NK-92 (cell line): ENCODE data around the gene EIF4H.
"Not testable (repeated sequence)": the region's sequence is repeated elsewhere in the genome, so short reads cannot be mapped to it uniquely, and the experiment has no call there.

Experiments
- DNase-seq: peaks from one replicate; lab custom pipeline; 2025; ENCODE audit not compliant: unreplicated experiment; lab: John Stamatoyannopoulos, UW

EIF4H gene

DNA sequence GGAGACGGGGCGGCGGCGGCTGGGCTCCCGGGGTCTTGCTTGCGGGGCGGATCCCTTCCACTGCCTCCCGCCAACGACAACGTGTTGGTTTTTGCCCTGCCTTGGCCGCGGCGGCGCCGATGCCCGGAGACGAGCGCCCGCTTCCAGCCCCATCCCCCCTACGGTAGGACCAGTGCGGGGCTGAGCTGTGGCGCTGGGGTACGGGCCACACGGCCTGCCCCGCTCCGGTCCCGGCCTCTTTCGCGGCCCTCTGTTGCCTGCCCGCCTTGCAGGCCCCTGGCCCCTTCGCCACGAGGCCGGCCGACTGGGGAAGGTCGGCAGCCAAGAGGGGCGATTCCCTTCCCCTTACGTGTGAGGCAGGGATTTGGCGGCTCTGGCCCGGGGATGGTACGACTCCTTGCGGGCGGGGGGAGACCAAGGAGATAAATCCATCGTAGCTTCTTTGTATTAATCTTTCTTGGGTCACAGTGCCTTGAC lies 488 bp downstream of the EIF4H start:
- no peak for DNase-seq

DNA sequence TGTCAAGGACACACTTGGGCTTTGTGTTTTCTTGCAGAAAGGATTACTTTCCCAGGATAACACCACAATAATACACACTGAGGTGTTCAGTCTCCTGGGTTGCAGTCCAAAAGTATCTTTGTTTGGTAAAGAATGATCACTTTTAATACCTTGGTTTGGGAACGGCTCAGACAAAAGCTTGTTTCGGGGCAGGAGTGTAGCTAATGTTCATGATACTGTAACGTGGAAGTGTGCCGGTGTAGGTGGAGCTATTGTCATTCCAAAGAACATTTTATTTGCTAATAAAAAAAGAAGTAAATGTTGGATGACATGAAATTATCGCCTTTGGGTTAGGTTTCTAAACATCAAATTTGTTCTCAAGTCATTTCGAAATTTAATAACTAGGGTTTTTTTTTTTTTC lies 1.2 kb downstream of the EIF4H start:
- DNase-seq = no peak

DNA sequence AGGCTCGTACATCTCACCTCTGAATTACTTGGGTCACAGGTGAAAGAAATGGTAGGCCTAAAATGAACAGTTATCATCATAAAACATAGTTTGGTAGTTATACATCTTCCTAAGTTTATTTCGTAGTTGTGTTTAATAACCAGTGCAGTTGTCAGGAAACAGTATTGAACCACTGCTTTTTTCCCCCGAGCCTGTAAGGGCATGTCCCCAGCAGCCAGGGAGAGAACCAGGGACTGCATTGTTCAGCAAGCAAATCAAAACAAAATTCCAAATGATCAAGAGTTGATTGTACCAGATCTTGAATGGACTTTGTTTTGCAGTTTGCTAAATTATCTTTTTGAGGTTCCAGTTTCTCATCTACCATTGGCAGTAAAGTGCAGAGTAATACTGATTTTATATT lies 2.4 kb downstream of the EIF4H start:
- DNase-seq = no peak

DNA sequence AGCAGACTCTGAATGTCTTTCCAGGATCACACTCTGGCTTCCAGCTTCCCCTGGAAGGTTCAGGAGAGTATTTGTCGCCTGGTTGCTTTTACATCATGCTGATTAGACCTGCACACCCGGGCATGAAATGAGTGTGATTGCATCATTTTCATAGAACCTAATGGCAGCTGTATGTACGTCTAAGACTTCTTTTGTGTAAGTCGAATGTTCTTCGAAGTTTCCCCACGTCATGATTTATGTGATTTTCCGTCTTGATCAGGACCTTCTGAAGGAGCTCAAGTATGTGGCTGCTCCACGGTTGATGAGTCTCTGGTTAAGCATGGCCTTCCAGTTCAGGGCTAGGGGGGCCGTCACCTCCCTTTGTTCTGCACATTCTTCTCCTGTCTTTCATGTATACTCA lies 4.5 kb downstream of the EIF4H start:
- no peak for DNase-seq

DNA sequence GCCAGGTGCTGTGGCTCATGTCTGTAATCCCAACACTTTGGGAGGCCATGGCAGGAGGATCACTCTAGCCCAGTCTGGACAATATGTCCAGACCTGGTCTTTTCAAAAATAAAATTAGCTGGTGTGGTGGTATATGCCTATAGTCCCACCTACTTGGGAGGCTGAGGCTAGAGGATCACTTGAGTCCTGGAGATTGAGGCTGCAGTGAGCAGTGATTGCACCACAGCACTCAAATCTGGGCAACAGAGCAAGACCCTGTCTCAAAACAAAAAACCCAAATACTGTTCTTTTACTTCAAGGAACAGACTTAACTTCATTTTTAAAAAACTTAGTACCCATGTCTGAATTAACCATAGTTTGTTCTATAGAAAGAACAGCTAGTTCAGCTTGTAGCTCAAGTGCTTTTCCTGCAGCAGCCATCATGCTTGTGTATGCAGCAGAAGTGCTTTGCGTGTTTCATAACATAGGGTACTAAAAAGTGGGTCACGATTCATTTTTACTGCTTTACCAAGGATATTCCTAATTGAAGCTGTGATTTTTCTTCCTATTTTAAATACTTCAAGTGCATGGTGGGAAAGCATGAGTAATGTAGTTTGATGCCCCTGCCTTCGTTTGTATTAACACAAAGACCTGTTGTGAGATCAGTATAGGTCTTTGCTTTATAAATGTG lies 5.9 kb downstream of the EIF4H start:
- DNase-seq = no peak

DNA sequence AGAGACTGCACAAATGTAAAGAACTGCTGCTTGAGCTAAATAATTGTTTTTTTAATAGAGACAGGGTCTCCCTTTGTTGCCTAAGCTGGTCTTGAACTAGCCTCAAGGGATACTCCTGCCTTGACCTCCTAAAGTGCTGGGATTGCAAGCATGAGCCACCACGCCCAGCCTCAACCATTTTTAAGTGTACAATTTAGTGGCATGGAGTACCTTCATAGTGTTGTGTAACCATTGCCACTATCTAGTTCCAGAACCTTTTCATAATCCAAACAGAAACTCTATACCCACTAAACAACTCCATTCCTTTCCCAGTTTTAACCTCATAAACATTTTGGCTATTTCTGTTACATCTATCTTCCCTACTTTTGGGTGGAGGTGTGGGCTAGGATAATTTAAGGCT lies 6.7 kb downstream of the EIF4H start:
- DNase-seq = no peak

DNA sequence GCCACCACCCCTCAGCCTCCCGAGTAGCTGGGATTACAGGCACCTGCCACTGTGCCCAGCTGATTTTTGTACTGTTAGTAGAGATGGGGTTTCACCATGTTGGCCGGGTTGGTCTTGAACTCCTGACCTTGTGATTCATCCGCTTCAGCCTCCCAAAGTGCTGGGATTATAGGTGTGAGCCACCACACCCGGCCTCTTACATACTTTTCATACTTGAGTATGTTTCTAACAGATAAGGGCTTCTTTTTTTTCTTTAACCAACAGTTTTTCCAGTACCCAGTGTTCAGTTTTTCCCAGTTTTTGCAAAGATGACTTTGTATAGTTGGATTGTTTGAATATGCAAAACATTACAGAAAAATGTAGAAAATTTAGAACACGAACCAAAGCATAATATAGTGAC lies 7.7 kb downstream of the EIF4H start:
- DNase-seq = no peak

DNA sequence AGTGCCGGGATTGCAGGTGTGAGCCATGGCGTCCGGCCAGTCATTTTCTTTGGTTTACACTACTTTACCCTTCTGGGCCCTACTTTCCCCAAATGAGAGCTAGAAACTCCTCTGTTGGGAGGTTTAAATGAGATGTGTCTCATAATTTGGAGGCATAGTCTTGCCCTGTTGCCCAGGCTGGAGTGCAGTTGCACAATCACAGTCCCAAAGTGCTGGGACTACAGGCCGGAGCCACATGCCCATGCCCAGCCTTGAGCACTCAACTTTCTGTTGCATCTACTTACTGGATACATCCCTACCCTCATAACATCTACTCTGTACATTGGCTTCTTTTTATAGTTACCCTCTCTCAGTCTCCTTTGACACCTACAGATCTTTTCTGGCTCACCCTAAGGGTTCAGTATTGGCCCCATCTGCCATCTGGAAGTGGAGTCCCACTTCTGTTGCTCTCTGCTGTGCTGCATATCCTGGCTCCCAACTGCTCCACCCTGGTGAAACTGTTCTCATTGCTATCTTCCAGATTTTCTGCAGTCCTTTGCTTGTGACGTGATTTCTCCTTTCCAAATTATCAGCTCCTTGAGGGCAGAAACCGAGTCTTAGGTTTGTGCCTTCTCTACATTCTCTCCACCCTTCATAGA lies 8.4 kb downstream of the EIF4H start:
- no peak for DNase-seq

DNA sequence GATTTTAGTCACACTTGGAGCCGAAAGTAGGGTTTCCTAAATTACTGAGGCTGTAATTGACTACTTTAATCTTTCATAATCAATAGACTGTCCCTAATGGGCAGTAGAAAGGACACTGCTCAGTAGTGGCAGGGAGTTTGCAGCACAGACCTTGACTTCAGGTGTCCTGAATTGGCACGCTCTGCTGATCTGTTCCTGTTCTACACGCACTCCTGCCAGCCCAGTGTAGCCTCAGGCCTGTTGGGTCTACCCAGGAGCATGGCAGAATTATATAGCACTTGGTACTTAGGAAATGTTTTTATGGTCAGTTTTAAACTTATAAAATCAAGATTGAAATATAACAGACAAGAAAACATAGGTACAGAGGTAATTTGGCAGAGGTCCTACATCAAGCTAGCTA lies 9.0 kb downstream of the EIF4H start:
- DNase-seq = no peak

DNA sequence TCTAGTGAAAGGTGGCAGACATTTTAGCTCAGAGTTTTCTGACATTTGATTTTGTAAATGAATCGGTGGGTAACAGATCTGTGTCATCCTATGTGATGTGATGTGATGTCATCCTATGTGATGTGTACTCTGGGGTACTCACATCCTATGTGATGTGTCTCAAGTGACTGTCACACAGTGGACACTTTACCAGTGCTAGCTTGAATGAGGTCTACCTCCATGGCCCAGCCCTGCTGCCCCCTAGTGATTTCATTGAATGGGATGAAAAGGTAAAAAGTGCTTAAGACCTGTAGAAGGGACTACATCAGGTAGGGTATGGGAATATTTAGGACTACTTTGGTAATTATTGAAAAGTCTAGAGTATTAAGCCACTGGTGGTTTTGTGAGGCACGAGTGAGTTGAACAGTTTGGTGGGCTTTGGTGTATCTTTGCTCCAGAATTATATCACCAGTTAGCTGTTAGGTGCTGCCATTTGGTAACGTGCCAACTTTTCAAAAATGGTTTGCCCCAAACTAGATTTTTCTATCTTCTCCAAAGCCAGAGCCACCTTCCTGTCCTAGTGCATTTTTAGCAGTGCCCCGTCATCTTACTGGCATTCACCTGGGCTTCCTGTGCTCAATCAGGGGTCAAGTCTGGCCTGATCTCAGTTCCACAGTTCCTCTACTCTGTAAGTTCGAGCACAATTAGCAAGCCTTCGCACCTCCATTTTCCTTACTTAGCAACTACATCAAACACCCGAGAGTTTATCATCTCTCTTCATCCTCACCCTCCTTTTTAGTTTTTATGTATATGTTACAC lies 9.7 kb downstream of the EIF4H start:
- no peak for DNase-seq

DNA sequence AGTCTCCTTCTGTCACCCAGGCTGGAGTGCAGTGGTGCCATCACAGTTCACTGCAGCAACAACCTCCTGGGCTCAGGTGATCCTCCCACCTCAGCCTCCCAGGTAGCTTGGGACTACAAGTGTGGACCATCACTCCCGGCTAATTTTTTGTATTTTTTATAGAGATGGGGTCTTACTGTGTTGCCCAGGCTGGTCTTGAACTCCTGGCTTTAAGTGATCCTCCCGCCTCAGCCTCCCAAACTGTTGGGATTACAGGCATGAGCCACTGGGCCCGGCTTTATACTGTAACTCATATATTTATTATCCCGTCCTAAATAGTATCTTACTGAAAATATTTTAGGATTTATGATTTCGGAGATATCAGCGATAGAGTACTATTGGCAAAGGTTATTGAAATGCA lies 10.9 kb downstream of the EIF4H start:
- DNase-seq = no peak

DNA sequence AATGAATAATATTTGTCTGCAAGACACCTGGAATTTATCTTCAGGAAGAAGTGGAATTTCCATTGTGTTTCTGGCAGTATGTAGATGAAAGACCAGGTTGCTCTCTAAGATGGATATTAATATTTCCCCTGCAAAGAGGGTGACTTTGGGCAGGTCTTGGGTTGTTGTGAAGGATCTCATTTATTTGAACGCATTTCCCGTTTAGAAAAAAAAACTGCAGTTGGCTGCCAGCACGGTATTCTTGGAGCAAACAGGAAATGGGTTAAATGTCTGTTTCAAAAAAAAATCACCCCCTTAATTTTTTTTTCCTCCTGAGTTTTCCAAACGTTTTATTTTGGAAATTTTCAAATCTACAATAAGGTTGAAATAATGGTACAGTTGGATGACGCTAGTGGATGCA lies 11.5 kb downstream of the EIF4H start:
- no peak for DNase-seq

DNA sequence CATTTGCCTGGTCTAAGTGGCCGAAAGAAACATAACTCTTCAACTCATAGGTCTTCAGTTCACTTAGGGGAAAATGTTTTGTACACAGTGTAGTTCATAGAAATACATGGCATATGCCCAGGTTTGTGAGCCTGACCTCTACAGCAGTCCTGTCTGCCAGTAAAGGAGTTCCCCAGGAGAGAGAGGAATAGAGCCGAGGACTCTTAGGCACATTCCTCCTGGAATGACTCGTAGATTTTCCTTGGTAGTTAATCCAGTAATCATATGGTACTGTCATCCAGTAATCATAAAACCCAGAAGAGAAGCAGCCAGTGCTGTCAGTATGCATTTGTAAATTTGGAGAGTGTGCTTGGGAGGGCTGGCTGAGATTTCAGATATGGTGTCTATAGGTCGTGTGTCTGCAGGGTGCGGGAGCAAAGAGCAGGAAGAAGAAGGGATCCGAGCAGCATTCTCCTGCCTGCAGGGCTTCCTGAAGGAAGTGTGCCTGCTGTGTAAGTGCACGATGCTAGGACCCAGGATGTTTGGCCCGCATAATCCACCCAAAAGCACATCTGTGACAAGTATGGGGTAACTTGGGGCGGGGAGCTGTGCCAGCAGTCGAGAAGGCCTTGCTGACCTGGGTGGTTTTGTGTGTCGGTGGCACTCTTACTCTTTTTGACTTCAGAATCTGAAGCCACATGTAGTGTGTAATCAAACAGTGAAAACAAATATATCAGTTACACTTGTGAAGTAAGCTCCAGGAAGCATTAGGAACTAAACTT lies 13.9 kb downstream of the EIF4H start:
- DNase-seq = no peak

DNA sequence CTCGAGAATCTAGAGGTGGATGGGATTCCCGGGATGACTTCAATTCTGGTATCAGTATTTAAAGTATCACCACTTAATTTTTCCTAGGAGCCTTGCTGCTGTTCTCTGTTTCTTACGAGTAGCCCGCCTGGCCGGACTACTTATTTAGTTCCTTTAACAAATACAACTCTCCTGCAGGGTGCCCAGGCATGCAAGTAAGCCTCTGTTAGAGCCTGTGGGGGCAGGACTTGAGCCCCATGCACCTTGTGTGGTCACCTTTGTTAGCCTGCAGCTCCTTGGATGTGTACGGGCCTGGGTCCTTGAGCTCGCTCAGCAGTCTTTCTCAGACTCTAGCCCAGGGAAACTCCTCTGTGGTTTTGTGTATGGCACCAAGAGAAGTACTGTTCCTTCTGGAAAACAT lies 16.1 kb downstream of the EIF4H start:
- DNase-seq = no peak

DNA sequence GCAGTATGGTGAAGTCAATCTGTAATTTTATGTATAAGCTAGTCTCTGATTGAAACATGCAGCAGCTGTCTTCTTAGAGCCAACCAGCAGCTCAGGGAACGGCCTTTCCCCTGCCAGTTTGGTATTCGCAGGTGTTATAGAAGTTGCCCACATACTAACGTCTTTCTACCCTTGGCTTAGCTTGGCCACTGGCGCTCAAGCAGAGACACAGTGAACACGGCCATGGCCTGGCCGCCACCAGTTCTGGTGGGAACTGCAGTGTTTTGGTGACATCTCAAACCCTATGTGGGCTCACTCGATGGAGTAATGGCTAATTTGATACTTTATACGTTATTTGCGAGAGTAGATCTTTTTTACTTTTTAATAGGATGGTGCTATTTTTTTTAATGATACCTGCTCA lies 17.1 kb downstream of the EIF4H start:
- DNase-seq = no peak

DNA sequence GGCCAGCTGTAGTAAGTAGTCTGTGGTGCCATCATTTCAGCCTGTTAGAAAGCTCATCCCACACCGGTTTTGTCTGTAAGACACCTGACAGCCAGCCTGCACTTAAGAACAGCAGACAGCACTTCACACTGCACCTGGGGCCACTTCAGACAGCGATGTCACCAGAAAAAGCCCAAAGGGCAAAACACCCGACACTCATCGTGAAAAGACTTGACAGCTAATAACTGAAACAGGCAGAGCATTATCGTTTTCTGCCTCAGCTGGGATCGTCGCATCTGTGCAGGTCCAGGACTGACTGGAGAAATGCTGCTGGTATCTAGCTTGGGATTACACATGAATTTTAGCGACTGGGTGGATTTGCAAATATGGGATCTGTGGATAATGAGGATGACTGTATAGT lies 18.9 kb downstream of the EIF4H start:
- DNase-seq = no peak

DNA sequence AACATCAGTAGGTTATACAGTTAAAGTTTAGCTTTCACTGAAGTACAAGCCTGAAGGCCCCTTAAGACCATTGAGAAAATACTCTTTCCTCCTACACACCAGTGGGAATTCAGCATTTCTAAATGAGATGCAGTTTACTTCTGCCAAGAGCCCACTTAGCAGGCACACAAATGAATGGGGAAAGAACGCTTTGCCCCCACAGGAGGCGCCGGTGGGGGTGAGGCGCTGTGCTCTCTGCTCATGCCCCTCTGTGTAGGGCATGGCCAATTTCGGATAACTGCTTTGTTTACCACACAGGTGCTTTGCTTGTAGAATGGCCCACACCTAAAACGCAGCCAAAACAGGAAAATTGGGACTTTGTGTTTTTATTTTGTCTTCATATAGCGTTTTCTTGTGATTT lies 19.8 kb downstream of the EIF4H start:
- DNase-seq = no peak

DNA sequence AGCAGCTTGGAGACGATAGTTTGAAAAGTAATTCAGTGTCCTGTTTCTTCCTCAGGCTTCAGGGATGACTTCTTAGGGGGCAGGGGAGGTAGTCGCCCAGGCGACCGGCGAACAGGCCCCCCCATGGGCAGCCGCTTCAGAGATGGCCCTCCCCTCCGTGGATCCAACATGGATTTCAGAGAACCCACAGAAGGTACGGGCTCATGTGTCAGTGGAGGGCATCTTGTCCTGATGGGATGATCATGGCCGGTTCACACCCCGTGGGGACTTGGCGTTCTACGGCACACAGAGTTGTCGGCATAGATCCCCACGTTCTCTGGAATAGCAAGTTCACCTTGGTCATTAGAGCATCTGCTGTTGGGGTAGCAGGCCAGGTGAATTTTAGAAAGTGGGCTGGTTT lies 20.5 kb downstream of the EIF4H start:
- no peak for DNase-seq

DNA sequence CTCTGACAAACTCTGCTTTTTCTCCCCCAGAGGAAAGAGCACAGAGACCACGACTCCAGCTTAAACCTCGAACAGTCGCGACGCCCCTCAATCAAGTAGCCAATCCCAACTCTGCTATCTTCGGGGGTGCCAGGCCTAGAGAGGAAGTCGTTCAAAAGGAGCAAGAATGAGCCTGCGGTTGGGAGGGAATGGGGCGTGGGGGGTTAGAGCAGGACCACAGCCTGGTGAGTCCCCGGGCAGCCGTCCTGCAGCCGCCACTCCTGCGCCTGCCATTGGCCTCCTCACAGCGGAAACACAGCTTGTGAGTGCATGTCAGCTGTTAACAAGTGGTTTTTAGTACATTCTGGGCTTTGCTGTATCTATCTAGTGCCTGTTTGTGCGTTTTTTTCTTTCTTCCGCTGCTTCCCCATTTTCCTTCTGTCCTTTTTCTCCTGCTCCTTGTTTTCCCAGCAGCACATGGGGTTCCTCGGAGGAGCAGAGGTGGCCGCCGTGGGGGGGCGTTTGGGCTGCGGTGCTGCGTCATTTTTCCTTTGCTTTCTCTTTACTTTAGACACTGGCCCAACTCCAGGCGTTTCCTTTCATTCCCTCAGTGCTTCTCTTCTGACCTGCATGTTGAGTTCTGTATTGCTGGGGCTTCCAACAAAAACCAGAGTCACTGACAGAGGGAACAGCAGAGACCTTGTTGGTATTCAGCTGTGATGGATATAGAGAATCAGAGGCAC lies 21.1 kb downstream of the EIF4H start:
- DNase-seq = not testable (repeated sequence)

DNA sequence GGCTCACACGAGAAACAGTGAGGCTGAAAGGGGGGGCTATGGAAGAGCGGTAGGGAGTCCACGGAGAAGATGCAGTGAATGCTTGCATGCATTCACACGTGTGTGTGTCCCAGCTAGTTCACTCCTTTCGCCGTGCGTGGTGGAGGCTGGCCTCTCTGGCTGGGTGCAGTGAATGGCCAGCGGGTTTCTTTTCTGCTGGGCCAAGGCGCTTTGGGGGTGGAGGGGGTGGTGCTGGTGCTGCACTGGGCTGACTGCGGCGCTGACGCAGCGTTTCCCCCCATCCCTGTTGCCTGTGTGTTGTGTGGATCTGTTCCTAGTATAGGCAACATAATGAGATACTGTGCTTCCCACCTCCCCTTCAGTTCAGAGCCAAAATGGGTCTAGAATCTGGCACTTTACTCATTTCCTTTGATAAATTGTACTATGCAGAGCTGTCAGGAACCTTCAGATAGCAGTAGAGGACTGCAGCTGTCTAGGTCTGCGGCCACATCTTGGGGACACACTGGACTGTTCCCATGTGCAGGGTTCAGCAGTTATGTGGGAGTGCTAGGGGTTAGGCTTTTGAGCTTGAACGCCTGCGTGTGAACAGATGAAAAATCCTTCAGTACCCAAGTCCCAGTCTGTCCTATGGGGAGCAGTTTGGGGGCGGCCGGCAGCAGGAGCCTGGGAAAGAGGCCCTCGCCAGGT lies 22.0 kb downstream of the EIF4H start:
- DNase-seq = not testable (repeated sequence)
